ENCODE measurements around the gene SPEM3. TPM values are rescaled to one million over a fixed set of nuclear protein-coding genes. Genes with fewer than 3 reads are reported as not detected.
A peak's percentile ranks its signal among the peaks of the same experiment; 100 is the strongest.
"Not testable (repeated sequence)": the region's sequence is repeated elsewhere in the genome, so short reads cannot be mapped to it uniquely, and the experiment has no call there.

The SPEM3 gene
- total and polyA plus RNA-seq, 2 experiments from 2014 or later: not detected

DNA sequence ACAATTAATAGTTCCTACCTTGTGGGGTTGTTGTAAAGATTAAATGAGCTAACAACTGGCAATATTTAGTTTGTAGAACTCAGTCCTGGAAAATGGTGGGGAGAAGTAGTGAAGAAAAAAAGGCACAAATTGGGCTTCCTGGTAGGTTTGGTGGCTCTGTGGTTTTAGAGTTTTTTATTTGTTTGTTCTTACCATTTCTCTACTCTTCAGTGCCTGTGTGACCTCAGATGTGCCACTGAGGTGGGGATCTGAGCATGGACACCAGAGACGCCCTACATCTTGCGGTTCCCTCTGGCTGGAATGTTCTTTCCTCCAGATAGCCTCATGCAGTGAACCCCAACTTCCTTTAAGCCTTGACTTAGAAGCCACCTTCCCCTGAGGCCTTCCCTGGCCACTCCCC, 43.1 kb downstream of the SPEM3 start:
- no peak overlapping the region for H3K27ac ChIP-seq
- H3K9ac ChIP-seq: no peak overlapping the region
- H3F3A ChIP-seq (ENCODE audit: insufficient read depth): peaks cover 22% of the 10 kb centered on the region
- no peaks in the 10 kb centered on the region for H3K9me3 ChIP-seq (ENCODE audit: low read depth)
- in situ Hi-C loops (cut with MboI): no loop called here
- no peaks in the 10 kb centered on the region for H3K27me3 ChIP-seq (replicated peaks; ENCODE audit: insufficient read depth)
- peaks cover 19% of the 10 kb centered on the region for H3K4me1 ChIP-seq (ENCODE audit: insufficient read depth)
- peaks cover 100% of the 10 kb centered on the region for H3K79me2 ChIP-seq (ENCODE audit: insufficient read depth)
- no peak overlapping the region for H2AFZ ChIP-seq
- peaks cover 5% of the 10 kb centered on the region; the same call in 1 of the 2 replicates for H4K20me1 ChIP-seq (ENCODE audit: insufficient read depth)
- H3K9me2 ChIP-seq (ENCODE audit: insufficient read depth): no peaks in the 10 kb centered on the region
- DNase-seq: no peak
- 90 to 100% methylated on average over 2 of the region's 2 CpGs for WGBS, 2 experiments (ENCODE audit: low coverage in 1 of 2, low lambda C conversion rate in 2 of 2, missing lambda C conversion rate in 2 of 2)
- H3K4me3 ChIP-seq: no peak overlapping the region
- H3K4me2 ChIP-seq (ENCODE audit: unreplicated experiment): no peak overlapping the region
- TF ChIP-seq EZH2phosphoT487 (IDR thresholded peaks at IDR 0.05; ENCODE audit: insufficient read depth, low read depth): no peak
- TF ChIP-seq EZH2 (IDR thresholded peaks at IDR 0.05; ENCODE audit: insufficient read depth, poor library complexity, severe bottlenecking): no peak
- H3K36me3 ChIP-seq (ENCODE audit: low read depth): no peaks in the 10 kb centered on the region

GRCh38 chr17:7474767-7475166, 46.1 kb downstream of the SPEM3 start:
- DNase-seq; H3K9me2 ChIP-seq (ENCODE audit: insufficient read depth); in situ Hi-C loops (cut with MboI); H3K4me2 ChIP-seq (ENCODE audit: unreplicated experiment); H3K36me3 ChIP-seq (ENCODE audit: low read depth); H3K27me3 ChIP-seq (replicated peaks; ENCODE audit: insufficient read depth); H3K9ac ChIP-seq; H3K9me3 ChIP-seq (ENCODE audit: low read depth); H4K20me1 ChIP-seq (ENCODE audit: insufficient read depth); H2AFZ ChIP-seq; H3K4me3 ChIP-seq: not testable (repeated sequence)
- Histone ChIP-seq H3K4me1 (ENCODE audit: insufficient read depth) (peaks cover 27% of the 10 kb centered on the region), H3F3A (ENCODE audit: insufficient read depth) (peaks cover 42% of the 10 kb centered on the region), H3K79me2 (ENCODE audit: insufficient read depth) (peaks cover 97% of the 10 kb centered on the region), H3K27ac (peak overlapping the region; percentile 99; the same call in 1 of the 2 replicates)
- WGBS, 2 experiments (ENCODE audit: low coverage in 1 of 2, low lambda C conversion rate in 2 of 2, missing lambda C conversion rate in 2 of 2): 92 to 96% methylated on average over 8 of the region's 8 CpGs

DNA sequence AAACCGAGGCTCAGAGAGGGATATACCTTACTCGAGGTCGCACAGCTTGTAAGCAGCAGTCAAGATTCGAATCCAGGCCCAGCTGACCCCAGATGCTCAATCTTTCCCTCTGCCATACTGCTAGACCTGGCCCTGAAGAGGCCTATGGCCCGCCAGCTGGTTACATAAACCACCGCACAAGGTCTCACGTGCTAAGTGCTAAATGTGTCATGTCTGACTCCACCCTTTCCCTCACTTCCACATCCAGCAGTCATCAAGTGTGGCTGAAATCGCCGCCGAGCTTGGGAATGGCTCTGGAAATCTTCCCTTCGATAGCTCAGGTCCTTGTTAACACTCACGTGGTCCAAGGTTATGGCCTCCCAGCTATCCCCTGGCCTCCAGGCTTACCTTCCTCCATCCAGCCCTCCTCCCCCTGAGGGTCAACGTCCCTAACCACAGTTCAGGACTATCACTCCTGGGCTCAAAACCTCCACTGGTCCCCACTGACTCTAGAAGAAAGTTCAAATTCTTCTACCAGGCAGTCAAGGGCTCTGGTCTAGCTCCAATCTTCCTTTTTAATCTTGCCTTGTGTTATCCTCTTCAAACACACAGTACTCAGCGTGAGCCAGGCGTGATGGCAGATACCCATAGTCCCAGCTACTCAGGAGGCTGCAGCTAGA, 47.2 kb downstream of the SPEM3 start:
- 30% methylated on average over 15 of the region's 15 CpGs for WGBS, 2 experiments (ENCODE audit: low coverage in 1 of 2, low lambda C conversion rate in 2 of 2, missing lambda C conversion rate in 2 of 2)
- in situ Hi-C loops (cut with MboI): no loop called here
- Histone ChIP-seq H3K4me3 (no peak overlapping the region), H3F3A (ENCODE audit: insufficient read depth) (peaks cover 47% of the 10 kb centered on the region), H3K27ac (peak overlapping the region; percentile 99), H3K9me2 (ENCODE audit: insufficient read depth) (no peaks in the 10 kb centered on the region), H2AFZ (no peak overlapping the region), H3K4me2 (ENCODE audit: unreplicated experiment) (peak overlapping the region; percentile 98), H3K9me3 (ENCODE audit: low read depth) (no peaks in the 10 kb centered on the region), H4K20me1 (ENCODE audit: insufficient read depth) (peaks cover 5% of the 10 kb centered on the region; the same call in 1 of the 2 replicates), H3K79me2 (ENCODE audit: insufficient read depth) (peaks cover 97% of the 10 kb centered on the region), H3K9ac (peak overlapping the region; percentile 99), H3K4me1 (ENCODE audit: insufficient read depth) (peaks cover 31% of the 10 kb centered on the region), H3K36me3 (ENCODE audit: low read depth) (no peaks in the 10 kb centered on the region), H3K27me3 (replicated peaks; ENCODE audit: insufficient read depth) (no peaks in the 10 kb centered on the region)
- DNase-seq: peak; percentile 92
- TF ChIP-seq EZH2phosphoT487 (IDR thresholded peaks at IDR 0.05; ENCODE audit: insufficient read depth, low read depth) (no peak), EZH2 (IDR thresholded peaks at IDR 0.05; ENCODE audit: insufficient read depth, poor library complexity, severe bottlenecking) (no peak)

DNA sequence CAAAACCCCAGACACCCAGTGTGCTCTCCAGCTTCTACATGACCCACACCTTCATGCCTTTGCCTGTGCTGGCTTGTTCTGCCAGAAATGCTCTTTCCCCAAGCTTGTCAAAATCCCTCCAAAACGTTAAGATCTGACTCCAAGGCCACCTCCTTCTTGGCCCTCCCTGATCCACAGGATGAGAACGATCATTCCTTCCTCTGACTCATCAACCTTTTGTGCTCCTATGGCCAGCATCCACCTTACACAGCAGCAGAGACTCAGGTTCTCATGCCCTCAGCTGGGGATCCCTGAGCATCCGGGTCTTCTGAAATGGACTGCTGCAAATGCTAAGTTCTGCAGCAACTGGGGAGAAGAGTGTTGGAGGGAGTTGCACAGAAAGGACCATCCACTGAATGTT, 47.8 kb downstream of the SPEM3 start:
- Histone ChIP-seq H3K9me3 (ENCODE audit: low read depth) (no peaks in the 10 kb centered on the region), H3K9ac (peak overlapping the region; percentile 99), H3K4me2 (ENCODE audit: unreplicated experiment) (peak overlapping the region; percentile 98), H3K4me3 (peak overlapping the region; percentile 79; the same call in 1 of the 2 replicates), H4K20me1 (ENCODE audit: insufficient read depth) (peaks cover 5% of the 10 kb centered on the region; the same call in 1 of the 2 replicates), H3K79me2 (ENCODE audit: insufficient read depth) (peaks cover 97% of the 10 kb centered on the region), H3F3A (ENCODE audit: insufficient read depth) (peaks cover 47% of the 10 kb centered on the region), H3K36me3 (ENCODE audit: low read depth) (no peaks in the 10 kb centered on the region), H3K9me2 (ENCODE audit: insufficient read depth) (no peaks in the 10 kb centered on the region), H3K27me3 (replicated peaks; ENCODE audit: insufficient read depth) (no peaks in the 10 kb centered on the region), H3K27ac (peak overlapping the region; percentile 99), H2AFZ (no peak overlapping the region), H3K4me1 (ENCODE audit: insufficient read depth) (peaks cover 31% of the 10 kb centered on the region)
- 21 to 24% methylated on average over 3 of the region's 3 CpGs for WGBS, 2 experiments (ENCODE audit: low coverage in 1 of 2, low lambda C conversion rate in 2 of 2, missing lambda C conversion rate in 2 of 2)
- TF ChIP-seq EZH2 (IDR thresholded peaks at IDR 0.05; ENCODE audit: insufficient read depth, poor library complexity, severe bottlenecking): no peak
- TF ChIP-seq EZH2phosphoT487 (IDR thresholded peaks at IDR 0.05; ENCODE audit: insufficient read depth, low read depth): no peak
- peak; percentile 82 for DNase-seq
- in situ Hi-C loops (cut with MboI): no loop called here
